SK-N-SH (cell line): ENCODE results near the gene GNPDA2. TPM values are rescaled to one million over a fixed set of nuclear protein-coding genes. Genes with fewer than 3 reads are reported as not detected.

Source experiments
- CTCF ChIA-PET: fragments of 300-600, 350-600 bp; formaldehyde crosslinking; extraction: SDS; loops from one replicate; lab custom pipeline; 2021; lab: Yijun Ruan, JAX
- POLR2A ChIA-PET: fragments of 350-600 bp; sonication (Branson Sonifier 250); formaldehyde crosslinking; extraction: SDS; loops from one replicate; lab custom pipeline; 2020; ENCODE audit warnings: antibody characterized with exemption, inconsistent platforms; lab: Yijun Ruan, JAX
- DNase-seq: peaks from one replicate; pipeline ENCODE4 v3.0.0; 2012
- H2AFZ ChIP-seq: fragments of 200-600 bp; sonication (generic); 2 replicates; pipeline ENCODE4 v1.8.1; 2016; ENCODE audit warnings: antibody characterized with exemption, mild to moderate bottlenecking, low read depth
- H3F3A ChIP-seq: fragments of 200-600 bp; sonication (generic); replicated peaks from 2 replicates; pipeline ENCODE3; 2016; ENCODE audit warnings: antibody characterized with exemption, mild to moderate bottlenecking; ENCODE audit not compliant: insufficient read depth
- H3K27ac ChIP-seq, 2 experiments: fragments of 200-500 bp in 1 of 2; fragments of 200-600 bp in 1 of 2; sonication (Bioruptor generic) in 1 of 2; sonication (generic), shearing (Covaris generic) in 1 of 2; 2 replicates each; pipeline versions ENCODE4 v1.5.1 to v1.6.1; 2014 to 2016; ENCODE audit warnings: low read depth in 2 of 2, inconsistent platforms in 1 of 2, low read length in 1 of 2, mild to moderate bottlenecking in 1 of 2, mixed read lengths in 1 of 2
- H3K27me3 ChIP-seq: fragments of 200-600 bp; sonication (generic), shearing (Covaris generic); 2 replicates; pipeline ENCODE4 v1.6.1; 2016; ENCODE audit warnings: mixed run types; ENCODE audit not compliant: insufficient read depth
- H3K36me3 ChIP-seq, 2 experiments: fragments of 200-500 bp in 1 of 2; fragments of 200-600 bp in 1 of 2; sonication (Bioruptor generic) in 1 of 2; sonication (generic) in 1 of 2; replicated peaks in 1 of 2; 2 replicates each; pipeline versions ENCODE3 to v1.5.1; 2014 to 2016; ENCODE audit warnings: low read length in 1 of 2, mild to moderate bottlenecking in 1 of 2; ENCODE audit not compliant: insufficient read depth in 2 of 2, control insufficient read depth in 1 of 2
- H3K4me1 ChIP-seq, 2 experiments: fragments of 200-500 bp in 1 of 2; fragments of 200-600 bp in 1 of 2; sonication (Bioruptor generic) in 1 of 2; sonication (generic), shearing (Covaris generic) in 1 of 2; 2 replicates each; pipeline versions ENCODE4 v1.5.1 to v1.6.1; 2014 to 2016; ENCODE audit warnings: low read depth in 1 of 2, low read length in 1 of 2, mixed run types in 1 of 2; ENCODE audit not compliant: insufficient read depth in 2 of 2, control insufficient read depth in 1 of 2
- H3K4me2 ChIP-seq: fragments of 200-600 bp; sonication (generic), shearing (Covaris generic); 2 replicates; pipeline ENCODE4 v1.6.1; 2017; ENCODE audit warnings: mixed run types
- H3K4me3 ChIP-seq, 2 experiments: fragments of 200-500 bp in 1 of 2; fragments of 200-600 bp in 1 of 2; sonication (Bioruptor generic) in 1 of 2; sonication (generic), shearing (Covaris generic) in 1 of 2; 2 replicates each; pipeline versions ENCODE4 v1.5.1 to v1.8.1; 2014 to 2016; ENCODE audit warnings: low read depth in 2 of 2, inconsistent platforms in 1 of 2, low read length in 1 of 2, mild to moderate bottlenecking in 1 of 2, mixed read lengths in 1 of 2, moderate library complexity in 1 of 2
- H3K79me2 ChIP-seq: fragments of 200-600 bp; sonication (generic); 2 replicates; pipeline ENCODE4 v1.8.1; 2017; ENCODE audit warnings: mild to moderate bottlenecking; ENCODE audit not compliant: insufficient read depth
- H3K9ac ChIP-seq: fragments of 200-600 bp; sonication (generic); 2 replicates; pipeline ENCODE4 v1.6.1; 2017; ENCODE audit warnings: mixed run types
- H3K9me2 ChIP-seq: fragments of 200-600 bp; sonication (generic); 2 replicates; pipeline ENCODE4 v1.6.1; 2017; ENCODE audit warnings: mixed run types
- H3K9me3 ChIP-seq: fragments of 200-600 bp; sonication (generic); 2 replicates; pipeline ENCODE4 v1.6.1; 2017; ENCODE audit warnings: mixed run types, mild to moderate bottlenecking, moderate library complexity
- H4K20me1 ChIP-seq: fragments of 200-600 bp; sonication (generic); 2 replicates; pipeline ENCODE4 v1.6.1; 2017; ENCODE audit warnings: mild to moderate bottlenecking, mixed run types; ENCODE audit not compliant: insufficient read depth
- CHD2 ChIP-seq: fragments of 150-350 bp; IDR thresholded peaks from 2 replicates; pipeline ENCODE4 v1.6.1; 2018; ENCODE audit warnings: low read length; ENCODE audit not compliant: partially characterized antibody
- ELF1 ChIP-seq: IDR thresholded peaks from 2 replicates; pipeline ENCODE4 v1.4.0; 2012
- EZH2phosphoT487 ChIP-seq: fragments of 200-600 bp; sonication (generic); IDR thresholded peaks from 2 replicates; pipeline ENCODE4 v1.6.1; 2017; ENCODE audit warnings: low read depth, mixed run types, mild to moderate bottlenecking, antibody characterized with exemption, moderate library complexity, borderline replicate concordance
- FOSL2 ChIP-seq: IDR thresholded peaks from 2 replicates; pipeline ENCODE4 v1.4.0; 2012; ENCODE audit warnings: low read depth, mild to moderate bottlenecking, moderate library complexity, borderline replicate concordance
- FOXJ3 ChIP-seq: sonication (generic); formaldehyde crosslinking; IDR thresholded peaks from 2 replicates; pipeline ENCODE4 v1.5.1; 2020; ENCODE audit warnings: mild to moderate bottlenecking, missing genetic modification reagents
- GATA2 ChIP-seq: sonication (generic); formaldehyde crosslinking; IDR thresholded peaks from 2 replicates; pipeline ENCODE4 v1.5.0; 2020; ENCODE audit warnings: mild to moderate bottlenecking, missing genetic modification reagents
- JUND ChIP-seq: IDR thresholded peaks from 2 replicates; pipeline ENCODE4 v1.4.0; 2012
- MEF2A ChIP-seq: IDR thresholded peaks from 2 replicates; pipeline ENCODE4 v1.4.0; 2012; ENCODE audit warnings: low read depth, borderline replicate concordance
- NRF1 ChIP-seq: IDR thresholded peaks from 2 replicates; pipeline ENCODE4 v1.6.1; 2012; ENCODE audit warnings: low read depth, mild to moderate bottlenecking, low read length
- POLR2AphosphoS5 ChIP-seq: IDR thresholded peaks from 2 replicates; pipeline ENCODE4 v1.6.1; 2012; ENCODE audit warnings: low read depth, low read length
- RAD21 ChIP-seq: IDR thresholded peaks from 2 replicates; pipeline ENCODE4 v1.6.1; 2012; ENCODE audit warnings: mild to moderate bottlenecking, low read length
- RCOR1 ChIP-seq: fragments of 150-350 bp; IDR thresholded peaks from 2 replicates; pipeline ENCODE4 v1.6.1; 2017; ENCODE audit warnings: antibody characterized with exemption, low read length
- RXRA ChIP-seq: IDR thresholded peaks from 2 replicates; pipeline ENCODE4 v1.4.0; 2012; ENCODE audit warnings: low read depth, mild to moderate bottlenecking, borderline replicate concordance
- TAF1 ChIP-seq: IDR thresholded peaks from 2 replicates; pipeline ENCODE4 v1.6.1; 2012; ENCODE audit warnings: low read depth, mild to moderate bottlenecking, low read length, moderate library complexity, borderline replicate concordance
- YY1 ChIP-seq: IDR thresholded peaks from 2 replicates; pipeline ENCODE4 v1.4.0; 2012; ENCODE audit warnings: low read depth, mild to moderate bottlenecking
- WGBS: methylation state at CpG from one replicate; pipeline ENCODE4 v1.1.6; 2017; ENCODE audit warnings: low lambda C conversion rate; 5-methylcytosine and 5-hydroxymethylcytosine counted together
- polyA plus RNA-seq, 3 experiments: library from polyadenylated mRNA; depleted of rRNA; stranded (reverse); fragments of >200 nt; gene quantifications; 2 replicates each; pipeline ENCODE4 v1.2.3, GENCODE V29; 2012
- TF ChIP-seq, protein P1 (sequence below): IDR thresholded peaks from 2 replicates; pipeline ENCODE4 v1.4.0; 2012; ENCODE audit warnings: low read depth
- TF ChIP-seq, protein P2 (sequence below): IDR thresholded peaks from 2 replicates; pipeline ENCODE4 v1.6.1; 2012; ENCODE audit warnings: mild to moderate bottlenecking, low read depth, low read length, moderate library complexity
- TF ChIP-seq, protein P3 (sequence below): IDR thresholded peaks from 2 replicates; pipeline ENCODE4 v1.4.0; 2012; ENCODE audit warnings: low read depth, borderline replicate concordance
- TF ChIP-seq, protein P4 (sequence below): fragments of 150-350 bp; IDR thresholded peaks from 2 replicates; pipeline ENCODE4 v1.6.1; 2017; ENCODE audit warnings: antibody characterized with exemption, low read length, low read depth, borderline replicate concordance
- TF ChIP-seq, protein P5 (sequence below): fragments of 150-350 bp; IDR thresholded peaks from 2 replicates; pipeline ENCODE4 v1.6.1; 2016; ENCODE audit warnings: mild to moderate bottlenecking, low read depth, low read length

The GNPDA2 gene
- polyA plus RNA-seq, 1 of the 3 experiments (the other 2 are of a cell fraction): 7.8 TPM

DNA sequence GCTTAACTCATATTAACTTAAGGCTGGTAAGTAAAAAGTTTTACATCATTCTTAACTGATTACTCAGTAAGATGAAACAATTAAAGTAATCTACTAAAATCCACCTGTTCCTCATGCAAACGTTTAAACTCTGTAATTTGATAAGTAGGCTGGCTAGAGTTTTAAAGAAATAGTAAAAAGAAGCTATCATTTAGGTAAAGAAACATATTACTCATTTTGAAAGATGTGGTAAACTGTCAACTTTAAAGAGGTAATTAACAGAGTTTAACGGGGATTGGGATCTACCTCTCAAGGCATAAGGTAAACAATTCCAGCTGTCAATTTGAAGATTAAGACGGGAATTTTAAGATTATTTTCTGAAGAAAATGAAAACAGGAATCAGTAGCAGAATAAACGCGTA lies 9.8 kb downstream of the GNPDA2 start (continued):
- TF ChIP-seq CHD2 (no peak), YY1 (no peak), ELF1 (no peak), POLR2AphosphoS5 (no peak)

DNA sequence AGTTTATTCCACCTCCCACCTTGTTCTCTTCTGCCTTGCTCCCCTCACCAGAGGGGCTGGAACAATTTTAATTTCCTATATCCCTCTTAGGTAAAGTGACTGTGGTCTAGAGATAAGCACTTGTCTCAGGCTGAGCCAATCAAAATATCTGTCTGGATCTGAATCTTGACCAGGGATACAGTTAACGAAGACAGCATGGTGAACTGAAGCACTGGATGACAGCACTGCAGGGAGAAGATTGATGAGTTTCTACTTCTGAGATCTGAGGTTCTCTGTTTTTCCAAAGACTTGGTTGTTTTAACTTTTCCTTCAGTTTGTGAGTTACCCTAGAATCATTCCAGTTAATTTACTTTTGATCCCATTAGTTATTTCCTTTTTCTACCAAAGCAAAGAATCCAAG lies 13.2 kb downstream of the GNPDA2 start:
- Histone ChIP-seq H2AFZ (no peak overlapping the region), H3K79me2 (peaks cover 7% of the 10 kb centered on the region), H4K20me1 (no peaks in the 10 kb centered on the region), H3K9ac (no peak overlapping the region), H3K4me2 (no peak overlapping the region), H3F3A (peaks cover 3% of the 10 kb centered on the region), H3K9me3 (no peaks in the 10 kb centered on the region), H3K27ac (no peak overlapping the region), H3K27me3 (no peaks in the 10 kb centered on the region), H3K9me2 (no peaks in the 10 kb centered on the region), H3K4me3 (no peak overlapping the region), H3K36me3 (peaks cover 30 to 32% of the 10 kb centered on the region in 2 experiments), H3K4me1 (no peaks in the 10 kb centered on the region; a peak in 1 of 4 replicates)
- no peak for TF ChIP-seq RCOR1
- no peak for TF ChIP-seq RXRA
- TF ChIP-seq NRF1: no peak
- no peak for TF ChIP-seq CHD2
- TF ChIP-seq FOSL2: no peak
- POLR2A ChIA-PET: no interaction called here
- CTCF ChIA-PET: no interaction called here
- WGBS: 100% methylated on average over 1 of the region's 1 CpG
- DNase-seq: no peak

DNA sequence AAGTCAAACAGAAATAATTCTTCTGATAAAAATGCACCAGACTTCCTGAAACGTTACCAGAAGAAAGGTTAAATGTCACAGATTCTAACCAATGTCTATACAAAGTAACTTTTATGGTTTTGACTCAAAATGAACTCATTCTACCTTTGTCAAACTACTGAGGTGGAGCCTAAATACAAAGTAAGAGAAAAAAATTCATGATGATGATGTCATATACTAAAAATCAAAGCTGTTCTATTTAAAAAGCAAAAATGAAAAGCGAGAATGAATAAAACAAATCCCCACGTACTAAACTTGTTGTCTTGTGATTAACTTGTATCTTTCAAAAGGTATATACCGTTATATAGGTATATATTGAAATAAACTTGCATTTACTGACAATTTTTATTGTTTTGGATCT lies 21.7 kb downstream of the GNPDA2 start:
- H2AFZ ChIP-seq: no peak overlapping the region
- peaks cover 0 to 3% of the 10 kb centered on the region in 2 experiments; a peak in 2 of 4 replicates for H3K4me1 ChIP-seq
- no peak overlapping the region for H3K9ac ChIP-seq
- no peaks in the 10 kb centered on the region; the same call in 1 of the 2 replicates for H3K79me2 ChIP-seq
- no peak overlapping the region for H3K27ac ChIP-seq
- 95% methylated on average over 4 of the region's 4 CpGs for WGBS
- no peak overlapping the region for H3K4me2 ChIP-seq
- no peaks in the 10 kb centered on the region for H3K9me2 ChIP-seq
- no peak overlapping the region for H3K4me3 ChIP-seq
- no peak for DNase-seq
- peaks cover 6% of the 10 kb centered on the region for H3F3A ChIP-seq
- no peaks in the 10 kb centered on the region for H3K27me3 ChIP-seq
- no peaks in the 10 kb centered on the region for H3K9me3 ChIP-seq
- no peaks in the 10 kb centered on the region for H4K20me1 ChIP-seq
- ChIA-PET POLR2A (no interaction called here), CTCF (interaction anchor here (0.9 kb wide), 1 partner anchor 25 kb away, joined by 7 read pairs; no protein-coding TSS in a partner anchor)
- H3K36me3 ChIP-seq: peaks cover 77 to 82% of the 10 kb centered on the region in 2 experiments
- TF ChIP-seq, protein P1, sequence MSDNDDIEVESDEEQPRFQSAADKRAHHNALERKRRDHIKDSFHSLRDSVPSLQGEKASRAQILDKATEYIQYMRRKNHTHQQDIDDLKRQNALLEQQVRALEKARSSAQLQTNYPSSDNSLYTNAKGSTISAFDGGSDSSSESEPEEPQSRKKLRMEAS: no peak
- TF ChIP-seq, protein P2, sequence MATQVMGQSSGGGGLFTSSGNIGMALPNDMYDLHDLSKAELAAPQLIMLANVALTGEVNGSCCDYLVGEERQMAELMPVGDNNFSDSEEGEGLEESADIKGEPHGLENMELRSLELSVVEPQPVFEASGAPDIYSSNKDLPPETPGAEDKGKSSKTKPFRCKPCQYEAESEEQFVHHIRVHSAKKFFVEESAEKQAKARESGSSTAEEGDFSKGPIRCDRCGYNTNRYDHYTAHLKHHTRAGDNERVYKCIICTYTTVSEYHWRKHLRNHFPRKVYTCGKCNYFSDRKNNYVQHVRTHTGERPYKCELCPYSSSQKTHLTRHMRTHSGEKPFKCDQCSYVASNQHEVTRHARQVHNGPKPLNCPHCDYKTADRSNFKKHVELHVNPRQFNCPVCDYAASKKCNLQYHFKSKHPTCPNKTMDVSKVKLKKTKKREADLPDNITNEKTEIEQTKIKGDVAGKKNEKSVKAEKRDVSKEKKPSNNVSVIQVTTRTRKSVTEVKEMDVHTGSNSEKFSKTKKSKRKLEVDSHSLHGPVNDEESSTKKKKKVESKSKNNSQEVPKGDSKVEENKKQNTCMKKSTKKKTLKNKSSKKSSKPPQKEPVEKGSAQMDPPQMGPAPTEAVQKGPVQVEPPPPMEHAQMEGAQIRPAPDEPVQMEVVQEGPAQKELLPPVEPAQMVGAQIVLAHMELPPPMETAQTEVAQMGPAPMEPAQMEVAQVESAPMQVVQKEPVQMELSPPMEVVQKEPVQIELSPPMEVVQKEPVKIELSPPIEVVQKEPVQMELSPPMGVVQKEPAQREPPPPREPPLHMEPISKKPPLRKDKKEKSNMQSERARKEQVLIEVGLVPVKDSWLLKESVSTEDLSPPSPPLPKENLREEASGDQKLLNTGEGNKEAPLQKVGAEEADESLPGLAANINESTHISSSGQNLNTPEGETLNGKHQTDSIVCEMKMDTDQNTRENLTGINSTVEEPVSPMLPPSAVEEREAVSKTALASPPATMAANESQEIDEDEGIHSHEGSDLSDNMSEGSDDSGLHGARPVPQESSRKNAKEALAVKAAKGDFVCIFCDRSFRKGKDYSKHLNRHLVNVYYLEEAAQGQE: no peak
- TF ChIP-seq, protein P3, sequence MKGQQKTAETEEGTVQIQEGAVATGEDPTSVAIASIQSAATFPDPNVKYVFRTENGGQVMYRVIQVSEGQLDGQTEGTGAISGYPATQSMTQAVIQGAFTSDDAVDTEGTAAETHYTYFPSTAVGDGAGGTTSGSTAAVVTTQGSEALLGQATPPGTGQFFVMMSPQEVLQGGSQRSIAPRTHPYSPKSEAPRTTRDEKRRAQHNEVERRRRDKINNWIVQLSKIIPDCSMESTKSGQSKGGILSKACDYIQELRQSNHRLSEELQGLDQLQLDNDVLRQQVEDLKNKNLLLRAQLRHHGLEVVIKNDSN: no peak
- no peak for TF ChIP-seq RAD21
- TF ChIP-seq FOXJ3: no peak
- TF ChIP-seq EZH2phosphoT487: no peak
- no peak for TF ChIP-seq JUND
- TF ChIP-seq, protein P4, sequence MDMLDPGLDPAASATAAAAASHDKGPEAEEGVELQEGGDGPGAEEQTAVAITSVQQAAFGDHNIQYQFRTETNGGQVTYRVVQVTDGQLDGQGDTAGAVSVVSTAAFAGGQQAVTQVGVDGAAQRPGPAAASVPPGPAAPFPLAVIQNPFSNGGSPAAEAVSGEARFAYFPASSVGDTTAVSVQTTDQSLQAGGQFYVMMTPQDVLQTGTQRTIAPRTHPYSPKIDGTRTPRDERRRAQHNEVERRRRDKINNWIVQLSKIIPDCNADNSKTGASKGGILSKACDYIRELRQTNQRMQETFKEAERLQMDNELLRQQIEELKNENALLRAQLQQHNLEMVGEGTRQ: no peak
- no peak for TF ChIP-seq TAF1
- TF ChIP-seq MEF2A: no peak
- no peak for TF ChIP-seq ELF1
- no peak for TF ChIP-seq RXRA
- TF ChIP-seq GATA2 (CRISPR knock-in tag): no peak
- TF ChIP-seq, protein P5, sequence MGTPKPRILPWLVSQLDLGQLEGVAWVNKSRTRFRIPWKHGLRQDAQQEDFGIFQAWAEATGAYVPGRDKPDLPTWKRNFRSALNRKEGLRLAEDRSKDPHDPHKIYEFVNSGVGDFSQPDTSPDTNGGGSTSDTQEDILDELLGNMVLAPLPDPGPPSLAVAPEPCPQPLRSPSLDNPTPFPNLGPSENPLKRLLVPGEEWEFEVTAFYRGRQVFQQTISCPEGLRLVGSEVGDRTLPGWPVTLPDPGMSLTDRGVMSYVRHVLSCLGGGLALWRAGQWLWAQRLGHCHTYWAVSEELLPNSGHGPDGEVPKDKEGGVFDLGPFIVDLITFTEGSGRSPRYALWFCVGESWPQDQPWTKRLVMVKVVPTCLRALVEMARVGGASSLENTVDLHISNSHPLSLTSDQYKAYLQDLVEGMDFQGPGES: no peak
